Activated CD4-positive, alpha-beta T cell treated with anti-CD3 and anti-CD28 coated beads for 4 hours (primary cell): ENCODE measurements around the gene SH3BP4.

Experiments
- DNase-seq, 2 donors: peaks; one replicate each; pipeline ENCODE4 v3.0.0-alpha.2; 2020

SH3BP4 gene

GRCh38 chr2:234951664-234952269 is at the start of gene SH3BP4:
Gene SH3BP4, plus strand, starts transcription at chr2:234952017. Its CDS starts 82,986 bp downstream, at chr2:235035003.
- peak in 1 of 2 donors; percentile 16 for DNase-seq

DNA sequence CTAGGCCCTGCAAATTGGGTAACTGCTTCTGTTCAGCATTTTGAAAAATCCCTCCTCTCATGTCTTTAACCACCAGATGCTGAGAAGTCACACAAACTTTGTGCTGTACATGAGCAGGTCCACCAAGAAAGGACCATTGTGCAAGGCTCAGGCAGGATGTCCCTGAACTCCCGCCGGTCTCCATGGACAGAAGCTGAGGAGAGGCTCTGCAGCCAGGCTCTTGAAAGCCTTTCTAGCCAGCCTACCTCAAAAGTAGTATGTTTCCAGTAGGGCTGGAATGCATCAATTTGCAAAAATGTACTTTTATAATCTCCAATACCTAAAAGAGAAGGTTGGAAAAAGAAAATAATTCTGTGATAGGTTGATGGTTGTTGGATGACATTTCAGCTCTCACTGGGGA is 47.0 kb upstream of the SH3BP4 start:
- DNase-seq: no peak

DNA sequence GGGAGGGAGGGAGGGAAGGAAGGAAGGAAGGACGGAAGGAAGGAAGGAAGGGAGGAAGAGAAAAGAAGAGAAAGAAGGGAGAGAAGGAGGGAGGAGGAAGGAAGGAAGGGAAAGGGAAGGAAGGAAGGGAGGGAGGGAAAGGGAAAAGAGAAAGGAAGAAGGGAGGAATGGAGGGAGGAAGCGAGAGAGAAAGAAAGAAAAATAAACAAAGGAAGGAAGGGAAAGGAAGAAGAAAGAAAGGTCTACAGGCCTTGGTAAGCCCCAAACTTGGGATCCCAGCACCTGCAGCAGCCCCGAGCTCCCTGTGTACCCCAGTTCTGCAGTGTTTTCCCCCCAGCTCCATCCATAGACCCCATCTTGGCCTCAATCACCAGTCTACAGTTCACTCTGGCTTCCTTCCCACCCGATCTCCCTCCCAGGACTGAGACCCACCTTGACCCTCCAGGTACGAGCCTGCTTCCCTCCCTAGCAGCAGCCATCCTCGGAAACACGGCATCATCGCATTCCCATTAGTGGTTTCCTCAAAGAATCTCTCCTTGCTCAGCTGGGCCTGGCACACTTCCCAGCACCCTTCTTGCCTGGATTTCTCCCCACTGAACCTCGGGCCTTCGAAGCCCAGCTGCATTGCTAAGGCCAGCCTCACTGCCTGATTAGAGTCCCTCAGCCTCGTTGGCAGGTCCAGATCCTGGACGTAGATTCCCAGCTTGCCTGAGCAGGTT is 46.1 kb upstream of the SH3BP4 start:
- DNase-seq: no peak

DNA sequence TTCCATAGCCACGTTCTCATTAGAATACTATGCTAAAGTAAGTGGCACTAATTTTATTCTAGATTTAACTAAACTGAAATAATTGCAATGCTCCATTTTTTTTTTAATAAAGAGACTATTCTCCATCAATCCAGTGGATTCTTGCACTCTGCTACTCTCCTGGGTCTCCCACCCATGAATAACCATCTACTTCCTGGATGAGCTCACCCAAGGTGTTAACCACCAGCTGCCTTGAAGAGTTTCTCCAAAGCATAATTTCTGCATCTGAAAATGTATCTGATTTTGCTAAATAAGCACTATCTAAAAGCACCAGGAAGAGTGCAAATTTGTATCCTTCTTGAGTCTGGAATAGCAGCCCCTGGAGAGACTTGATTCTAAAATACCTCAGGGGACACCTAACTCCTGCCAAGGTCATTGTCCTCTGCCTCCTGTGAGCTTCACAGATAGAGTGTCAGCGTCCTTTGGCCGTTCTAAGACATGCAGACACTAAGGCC is 41.6 kb upstream of the SH3BP4 start:
- no peak for DNase-seq

GRCh38 chr2:234911271-234911670 is 40.5 kb upstream of the SH3BP4 start:
- DNase-seq: no peak

- no peak for DNase-seq
Observed at GRCh38 chr2:234912437-234912836, 39.4 kb upstream of the SH3BP4 start.

DNA sequence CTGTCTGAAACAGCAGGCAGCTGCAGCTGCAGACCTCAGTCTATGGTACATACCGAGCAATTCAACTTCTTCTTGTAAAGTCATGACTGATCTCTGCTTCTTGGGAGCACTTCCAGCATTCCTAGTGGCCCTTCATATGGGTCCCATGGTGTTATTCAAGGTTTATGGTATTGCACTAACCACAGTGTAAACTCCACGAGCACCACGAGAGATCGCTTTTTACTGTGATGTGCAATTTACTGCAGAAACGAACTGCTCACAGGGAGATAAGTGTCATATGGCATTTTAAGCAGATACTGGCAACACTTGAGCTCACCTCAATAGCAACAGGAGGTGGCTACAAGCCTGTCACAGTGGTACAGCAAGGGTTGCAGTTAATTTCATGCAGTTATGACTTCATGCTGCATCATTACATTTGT is 38.6 kb upstream of the SH3BP4 start:
- no peak for DNase-seq

DNA sequence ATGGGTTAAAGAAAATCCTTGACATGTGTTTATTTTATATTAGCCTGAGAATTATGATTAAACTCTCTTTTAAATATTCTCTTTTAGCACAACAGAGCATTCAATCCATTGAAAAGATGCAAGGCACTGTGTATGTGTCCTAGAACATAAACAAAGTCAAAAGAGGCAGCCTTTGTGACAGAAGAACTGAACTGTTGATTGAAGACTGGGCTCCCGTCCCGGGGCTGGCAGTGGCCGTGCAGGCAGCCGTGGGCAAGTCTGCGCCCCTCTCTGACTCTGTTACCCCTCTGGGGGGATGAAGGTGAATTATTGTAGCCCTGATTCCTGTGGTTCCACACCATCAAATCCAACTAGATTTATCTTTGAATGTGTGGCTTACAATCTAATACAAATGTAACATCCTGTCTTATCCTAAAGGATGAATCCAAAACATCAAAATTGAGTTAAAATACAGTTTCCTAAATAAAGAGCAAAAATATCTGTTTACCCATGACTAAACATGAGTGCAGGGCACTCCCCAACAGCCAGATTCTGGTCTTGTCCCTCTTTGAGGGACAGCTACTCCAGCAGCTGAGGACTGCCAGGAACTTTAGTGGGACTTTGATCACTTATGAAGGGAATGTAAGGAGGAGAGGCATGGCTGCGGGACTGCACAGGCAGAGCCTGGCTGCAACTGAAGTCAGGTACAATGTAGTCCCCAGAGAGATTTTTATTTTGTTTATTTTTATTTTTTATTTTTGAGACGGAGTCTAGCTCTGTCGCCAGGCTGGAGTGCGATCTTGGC is 37.3 kb upstream of the SH3BP4 start:
- DNase-seq: no peak

- no peak for DNase-seq
Observed at GRCh38 chr2:234916674-234917073, 35.1 kb upstream of the SH3BP4 start.

GRCh38 chr2:234917211-234917975 is 34.4 kb upstream of the SH3BP4 start:
- DNase-seq: no peak

GRCh38 chr2:234919711-234920110 is 32.1 kb upstream of the SH3BP4 start:
- no peak for DNase-seq

GRCh38 chr2:234920836-234921235 is 31.0 kb upstream of the SH3BP4 start:
- no peak for DNase-seq

GRCh38 chr2:234929002-234929401 is 22.8 kb upstream of the SH3BP4 start:
- no peak for DNase-seq

DNA sequence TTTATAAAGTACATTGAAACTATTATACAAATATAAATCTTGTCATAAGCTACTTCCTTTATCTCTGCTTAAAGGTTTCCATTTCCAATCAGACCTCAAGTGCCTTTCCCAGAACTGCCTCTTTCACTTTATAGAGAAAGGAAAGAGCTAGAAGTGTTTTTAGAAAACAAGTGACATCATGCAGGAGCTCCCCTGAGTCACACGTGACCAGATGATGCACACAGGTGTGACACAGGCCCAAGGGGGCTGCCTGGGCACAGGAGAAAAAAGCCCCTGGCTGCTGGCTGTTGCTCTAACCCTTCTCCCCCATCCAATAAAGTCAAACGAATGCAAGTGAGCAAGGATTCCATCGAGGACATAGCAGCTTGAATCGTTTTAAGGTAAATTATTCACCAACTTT is 21.4 kb upstream of the SH3BP4 start:
- DNase-seq: no peak

DNA sequence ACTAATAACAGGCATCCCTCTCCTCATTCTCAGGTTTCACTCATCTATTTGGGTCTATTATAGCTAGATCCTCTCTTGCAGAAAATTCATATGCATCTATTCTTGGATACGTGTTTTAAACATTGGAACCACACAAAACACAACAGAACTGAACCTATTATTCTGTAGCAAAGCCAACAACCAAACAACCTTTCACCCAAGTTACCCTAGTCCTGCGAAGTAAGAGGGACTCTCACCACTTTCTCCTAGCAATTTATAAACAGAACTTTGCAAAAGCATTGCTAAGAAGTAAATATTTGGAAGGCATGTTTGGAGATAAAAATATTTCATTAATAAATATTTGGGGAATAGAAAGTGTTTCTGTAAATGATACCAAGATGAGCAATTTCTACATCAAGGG is 20.4 kb upstream of the SH3BP4 start:
- DNase-seq: no peak

GRCh38 chr2:234932591-234933168 is 19.1 kb upstream of the SH3BP4 start:
- DNase-seq: no peak

GRCh38 chr2:234935311-234935710 is 16.5 kb upstream of the SH3BP4 start:
- no peak for DNase-seq

- no peak for DNase-seq
Observed at GRCh38 chr2:234939576-234939975, 12.2 kb upstream of the SH3BP4 start.

GRCh38 chr2:234939996-234940395 is 11.8 kb upstream of the SH3BP4 start:
- DNase-seq: no peak

GRCh38 chr2:234940527-234940926 is 11.3 kb upstream of the SH3BP4 start:
- no peak for DNase-seq

GRCh38 chr2:234945339-234945873 is 6.4 kb upstream of the SH3BP4 start:
- no peak for DNase-seq

DNA sequence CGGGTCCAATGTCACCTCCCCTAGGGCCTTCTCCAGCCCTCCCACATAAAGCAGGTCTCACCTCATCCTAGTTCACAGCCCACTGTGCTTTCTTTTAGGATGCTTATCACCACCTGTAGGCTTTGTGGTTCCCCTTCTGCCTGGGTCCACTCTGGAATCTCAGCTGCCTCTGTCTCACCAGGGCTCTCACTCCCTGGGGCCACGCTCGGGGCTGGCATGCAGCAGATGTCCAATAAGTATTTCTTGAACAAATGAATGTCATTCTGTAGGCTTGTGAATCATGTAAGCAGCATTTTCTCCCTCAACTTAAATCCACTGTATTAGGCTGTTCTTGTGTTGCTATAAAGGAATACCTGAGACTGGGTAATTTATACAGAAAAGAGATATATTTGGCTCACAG is 4.3 kb upstream of the SH3BP4 start:
- DNase-seq: no peak
